ENCODE data around the gene PACSIN1.

DNA sequence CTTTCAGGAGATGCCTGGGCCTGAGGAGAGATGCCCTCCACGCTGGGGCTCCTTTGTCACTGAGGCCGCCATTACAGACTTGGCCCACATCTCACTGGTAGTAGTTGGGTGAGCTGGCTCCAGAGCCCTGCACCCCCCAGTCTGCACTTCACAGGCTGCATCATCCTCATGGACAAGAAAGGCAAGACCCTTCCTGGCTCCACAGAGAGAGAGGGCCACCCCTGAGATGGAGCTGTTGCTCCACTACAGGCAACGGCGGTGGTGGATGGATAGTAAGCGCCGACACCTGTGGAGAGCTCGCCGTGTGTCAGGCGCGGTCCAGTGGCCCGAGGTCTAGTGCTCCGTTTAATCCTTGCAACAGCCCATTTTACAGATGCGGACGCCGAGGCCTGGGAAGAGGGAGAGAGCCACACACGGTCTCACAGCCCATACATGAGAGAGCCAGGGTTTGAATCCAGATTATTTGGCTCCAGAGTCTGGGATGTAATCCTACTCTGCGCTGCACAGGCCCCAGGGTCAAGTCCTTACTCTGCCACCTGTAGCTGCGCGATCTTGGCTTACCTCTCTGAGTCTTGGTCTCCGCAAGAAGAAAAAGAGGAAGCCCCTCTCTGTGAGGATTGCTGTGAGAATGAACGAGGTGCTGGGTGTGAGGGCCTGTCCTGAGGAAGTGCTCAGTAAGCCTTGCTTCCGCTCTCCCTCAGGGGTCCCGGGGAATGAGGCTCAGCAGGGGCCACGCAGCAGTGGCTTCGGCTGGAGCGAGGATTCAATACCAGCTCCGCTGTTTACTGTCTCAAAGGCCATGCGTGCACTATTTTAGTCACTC is 55.8 kb downstream of the PACSIN1 start:
- TF ChIP-seq, protein P1, sequence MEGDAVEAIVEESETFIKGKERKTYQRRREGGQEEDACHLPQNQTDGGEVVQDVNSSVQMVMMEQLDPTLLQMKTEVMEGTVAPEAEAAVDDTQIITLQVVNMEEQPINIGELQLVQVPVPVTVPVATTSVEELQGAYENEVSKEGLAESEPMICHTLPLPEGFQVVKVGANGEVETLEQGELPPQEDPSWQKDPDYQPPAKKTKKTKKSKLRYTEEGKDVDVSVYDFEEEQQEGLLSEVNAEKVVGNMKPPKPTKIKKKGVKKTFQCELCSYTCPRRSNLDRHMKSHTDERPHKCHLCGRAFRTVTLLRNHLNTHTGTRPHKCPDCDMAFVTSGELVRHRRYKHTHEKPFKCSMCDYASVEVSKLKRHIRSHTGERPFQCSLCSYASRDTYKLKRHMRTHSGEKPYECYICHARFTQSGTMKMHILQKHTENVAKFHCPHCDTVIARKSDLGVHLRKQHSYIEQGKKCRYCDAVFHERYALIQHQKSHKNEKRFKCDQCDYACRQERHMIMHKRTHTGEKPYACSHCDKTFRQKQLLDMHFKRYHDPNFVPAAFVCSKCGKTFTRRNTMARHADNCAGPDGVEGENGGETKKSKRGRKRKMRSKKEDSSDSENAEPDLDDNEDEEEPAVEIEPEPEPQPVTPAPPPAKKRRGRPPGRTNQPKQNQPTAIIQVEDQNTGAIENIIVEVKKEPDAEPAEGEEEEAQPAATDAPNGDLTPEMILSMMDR (IDR thresholded peaks at IDR 0.05): no peak
- TF ChIP-seq POLR2A (IDR thresholded peaks at IDR 0.05): no peak
